Measurements from ENCODE around the gene UTP14C. TPM values are rescaled to one million over a fixed set of nuclear protein-coding genes. Genes with fewer than 3 reads are reported as not detected.
"Not testable (repeated sequence)": the region's sequence is repeated elsewhere in the genome, so short reads cannot be mapped to it uniquely, and the experiment has no call there.

The UTP14C gene
- 10.5 TPM for polyA plus RNA-seq (2012; ENCODE audit: insufficient read depth, insufficient read length)

GRCh38 chr13:52024481-52024880 is at the start of gene UTP14C:
Gene UTP14C (plus strand): TSS chr13:52024691. CDS start chr13:52028805, 4,114 bp downstream.
- no peak within 1 kb of the TSS for H3K4me3 ChIP-seq (ENCODE audit: low read length)
- DNase-seq (ENCODE audit: low read depth, low spot score): no peak

- H3K4me3 ChIP-seq (ENCODE audit: low read length): no peak overlapping the region
- DNase-seq (ENCODE audit: low read depth, low spot score): no peak
Observed at GRCh38 chr13:51976423-51976822, 48.1 kb upstream of the UTP14C start.

- H3K4me3 ChIP-seq (ENCODE audit: low read length): no peak overlapping the region
- DNase-seq (ENCODE audit: low read depth, low spot score): no peak
Observed at GRCh38 chr13:51976890-51977289, 47.6 kb upstream of the UTP14C start.

- no peak overlapping the region for H3K4me3 ChIP-seq (ENCODE audit: low read length)
- DNase-seq (ENCODE audit: low read depth, low spot score): no peak
Observed at GRCh38 chr13:51977625-51978024, 46.9 kb upstream of the UTP14C start.

- no peak overlapping the region for H3K4me3 ChIP-seq (ENCODE audit: low read length)
- DNase-seq (ENCODE audit: low read depth, low spot score): no peak
Observed at GRCh38 chr13:51978796-51979556, 45.5 kb upstream of the UTP14C start.

GRCh38 chr13:51980908-51981307 is 43.6 kb upstream of the UTP14C start:
- H3K4me3 ChIP-seq (ENCODE audit: low read length): no peak overlapping the region
- no peak for DNase-seq (ENCODE audit: low read depth, low spot score)

- no peak overlapping the region for H3K4me3 ChIP-seq (ENCODE audit: low read length)
- DNase-seq (ENCODE audit: low read depth, low spot score): no peak
Observed at GRCh38 chr13:51981355-51981754, 43.1 kb upstream of the UTP14C start.

GRCh38 chr13:51983292-51983691 is 41.2 kb upstream of the UTP14C start:
- H3K4me3 ChIP-seq (ENCODE audit: low read length); DNase-seq (ENCODE audit: low read depth, low spot score): not testable (repeated sequence)

- DNase-seq (ENCODE audit: low read depth, low spot score); H3K4me3 ChIP-seq (ENCODE audit: low read length): not testable (repeated sequence)
Observed at GRCh38 chr13:51984904-51985303, 39.6 kb upstream of the UTP14C start.

GRCh38 chr13:51988988-51989618 is 35.4 kb upstream of the UTP14C start:
- no peak for DNase-seq (ENCODE audit: low read depth, low spot score)
- no peak overlapping the region for H3K4me3 ChIP-seq (ENCODE audit: low read length)

GRCh38 chr13:51993713-51994112 is 30.8 kb upstream of the UTP14C start:
- no peak for DNase-seq (ENCODE audit: low read depth, low spot score)
- H3K4me3 ChIP-seq (ENCODE audit: low read length): no peak overlapping the region

- DNase-seq (ENCODE audit: low read depth, low spot score): no peak
- H3K4me3 ChIP-seq (ENCODE audit: low read length): no peak overlapping the region
Observed at GRCh38 chr13:51995677-51996551, 28.6 kb upstream of the UTP14C start.

GRCh38 chr13:51996641-51997040 is 27.9 kb upstream of the UTP14C start:
- H3K4me3 ChIP-seq (ENCODE audit: low read length): no peak overlapping the region
- DNase-seq (ENCODE audit: low read depth, low spot score): no peak

- H3K4me3 ChIP-seq (ENCODE audit: low read length): no peak overlapping the region
- no peak for DNase-seq (ENCODE audit: low read depth, low spot score)
Observed at GRCh38 chr13:51997186-51997585, 27.3 kb upstream of the UTP14C start.

- no peak for DNase-seq (ENCODE audit: low read depth, low spot score)
- no peak overlapping the region for H3K4me3 ChIP-seq (ENCODE audit: low read length)
Observed at GRCh38 chr13:51997641-51998330, 26.7 kb upstream of the UTP14C start.

- no peak for DNase-seq (ENCODE audit: low read depth, low spot score)
- no peak overlapping the region for H3K4me3 ChIP-seq (ENCODE audit: low read length)
Observed at GRCh38 chr13:51998723-51999509, 25.6 kb upstream of the UTP14C start.

- no peak for DNase-seq (ENCODE audit: low read depth, low spot score)
- no peak overlapping the region for H3K4me3 ChIP-seq (ENCODE audit: low read length)
Observed at GRCh38 chr13:51999510-51999911, 25.0 kb upstream of the UTP14C start.

- H3K4me3 ChIP-seq (ENCODE audit: low read length): no peak overlapping the region
- no peak for DNase-seq (ENCODE audit: low read depth, low spot score)
Observed at GRCh38 chr13:51999921-52000320, 24.6 kb upstream of the UTP14C start.
